ENCODE measurements around the gene ATL1. TPM values are rescaled to one million over a fixed set of nuclear protein-coding genes. Genes with fewer than 3 reads are reported as not detected.

ATL1 gene
- total RNA-seq, 1 donor from 2014 or later: 8.4 TPM

- H3K27me3 ChIP-seq (ENCODE audit: low read depth): no peaks in the 10 kb centered on the region
- no peak for ATAC-seq
- peaks cover 5% of the 10 kb centered on the region for H3K36me3 ChIP-seq
- no peak overlapping the region for H3K4me3 ChIP-seq
- no peaks in the 10 kb centered on the region for H3K9me3 ChIP-seq
- no peak overlapping the region for H3K27ac ChIP-seq
- H3K4me1 ChIP-seq: no peaks in the 10 kb centered on the region
- intact Hi-C loops (cut with DNase I): no loop called here
- no peak for DNase-seq
- TF ChIP-seq CTCF (IDR thresholded peaks at IDR 0.05): no peak
Measured at GRCh38 chr14:50610465-50610864, 50.5 kb downstream of the ATL1 start.

GRCh38 chr14:50612806-50613205, 52.9 kb downstream of the ATL1 start:
- Histone ChIP-seq H3K4me3 (no peak overlapping the region), H3K36me3 (peaks cover 9% of the 10 kb centered on the region), H3K4me1 (no peaks in the 10 kb centered on the region), H3K27me3 (ENCODE audit: low read depth) (no peaks in the 10 kb centered on the region), H3K9me3 (no peaks in the 10 kb centered on the region), H3K27ac (no peak overlapping the region)
- intact Hi-C loops (cut with DNase I): no loop called here
- ATAC-seq (no peak), DNase-seq (no peak)
- no peak for TF ChIP-seq CTCF (IDR thresholded peaks at IDR 0.05)

- intact Hi-C loops (cut with DNase I): no loop called here
- DNase-seq (no peak), ATAC-seq (no peak)
- Histone ChIP-seq H3K36me3 (peaks cover 9% of the 10 kb centered on the region), H3K27ac (no peak overlapping the region), H3K9me3 (no peaks in the 10 kb centered on the region), H3K27me3 (ENCODE audit: low read depth) (no peaks in the 10 kb centered on the region), H3K4me3 (no peak overlapping the region), H3K4me1 (no peaks in the 10 kb centered on the region)
- no peak for TF ChIP-seq CTCF (IDR thresholded peaks at IDR 0.05)
Measured at GRCh38 chr14:50615056-50615455, 55.1 kb downstream of the ATL1 start.

GRCh38 chr14:50615552-50615951, 55.6 kb downstream of the ATL1 start:
- no peak overlapping the region for H3K27ac ChIP-seq
- TF ChIP-seq CTCF (IDR thresholded peaks at IDR 0.05): no peak
- H3K4me3 ChIP-seq: no peak overlapping the region
- intact Hi-C loops (cut with DNase I): no loop called here
- H3K4me1 ChIP-seq: no peaks in the 10 kb centered on the region
- DNase-seq: no peak
- peaks cover 9% of the 10 kb centered on the region for H3K36me3 ChIP-seq
- H3K27me3 ChIP-seq (ENCODE audit: low read depth): no peaks in the 10 kb centered on the region
- ATAC-seq: no peak
- H3K9me3 ChIP-seq: no peaks in the 10 kb centered on the region

- no peaks in the 10 kb centered on the region for H3K27me3 ChIP-seq (ENCODE audit: low read depth)
- TF ChIP-seq CTCF (IDR thresholded peaks at IDR 0.05): no peak
- no peaks in the 10 kb centered on the region for H3K4me1 ChIP-seq
- no peak overlapping the region for H3K27ac ChIP-seq
- ATAC-seq (no peak), DNase-seq (no peak)
- no peaks in the 10 kb centered on the region for H3K9me3 ChIP-seq
- no peak overlapping the region for H3K4me3 ChIP-seq
- peaks cover 9% of the 10 kb centered on the region for H3K36me3 ChIP-seq
- intact Hi-C loops (cut with DNase I): no loop called here
Measured at GRCh38 chr14:50616275-50616674, 56.3 kb downstream of the ATL1 start.

All from lower lobe of right lung (tissue), 2 donors.